GM19351 (cell line): ENCODE measurements around the gene THADA.
"Not testable (repeated sequence)": the region's sequence is repeated elsewhere in the genome, so short reads cannot be mapped to it uniquely, and the experiment has no call there.

Experiments used
- ATAC-seq: cut with Tn5 transposase; IDR thresholded peaks from one replicate; pipeline ENCODE4 v1.9.1; 2021; ENCODE audit warnings: mild to moderate bottlenecking, moderate library complexity; ENCODE audit not compliant: unreplicated experiment

The THADA gene, protein sequence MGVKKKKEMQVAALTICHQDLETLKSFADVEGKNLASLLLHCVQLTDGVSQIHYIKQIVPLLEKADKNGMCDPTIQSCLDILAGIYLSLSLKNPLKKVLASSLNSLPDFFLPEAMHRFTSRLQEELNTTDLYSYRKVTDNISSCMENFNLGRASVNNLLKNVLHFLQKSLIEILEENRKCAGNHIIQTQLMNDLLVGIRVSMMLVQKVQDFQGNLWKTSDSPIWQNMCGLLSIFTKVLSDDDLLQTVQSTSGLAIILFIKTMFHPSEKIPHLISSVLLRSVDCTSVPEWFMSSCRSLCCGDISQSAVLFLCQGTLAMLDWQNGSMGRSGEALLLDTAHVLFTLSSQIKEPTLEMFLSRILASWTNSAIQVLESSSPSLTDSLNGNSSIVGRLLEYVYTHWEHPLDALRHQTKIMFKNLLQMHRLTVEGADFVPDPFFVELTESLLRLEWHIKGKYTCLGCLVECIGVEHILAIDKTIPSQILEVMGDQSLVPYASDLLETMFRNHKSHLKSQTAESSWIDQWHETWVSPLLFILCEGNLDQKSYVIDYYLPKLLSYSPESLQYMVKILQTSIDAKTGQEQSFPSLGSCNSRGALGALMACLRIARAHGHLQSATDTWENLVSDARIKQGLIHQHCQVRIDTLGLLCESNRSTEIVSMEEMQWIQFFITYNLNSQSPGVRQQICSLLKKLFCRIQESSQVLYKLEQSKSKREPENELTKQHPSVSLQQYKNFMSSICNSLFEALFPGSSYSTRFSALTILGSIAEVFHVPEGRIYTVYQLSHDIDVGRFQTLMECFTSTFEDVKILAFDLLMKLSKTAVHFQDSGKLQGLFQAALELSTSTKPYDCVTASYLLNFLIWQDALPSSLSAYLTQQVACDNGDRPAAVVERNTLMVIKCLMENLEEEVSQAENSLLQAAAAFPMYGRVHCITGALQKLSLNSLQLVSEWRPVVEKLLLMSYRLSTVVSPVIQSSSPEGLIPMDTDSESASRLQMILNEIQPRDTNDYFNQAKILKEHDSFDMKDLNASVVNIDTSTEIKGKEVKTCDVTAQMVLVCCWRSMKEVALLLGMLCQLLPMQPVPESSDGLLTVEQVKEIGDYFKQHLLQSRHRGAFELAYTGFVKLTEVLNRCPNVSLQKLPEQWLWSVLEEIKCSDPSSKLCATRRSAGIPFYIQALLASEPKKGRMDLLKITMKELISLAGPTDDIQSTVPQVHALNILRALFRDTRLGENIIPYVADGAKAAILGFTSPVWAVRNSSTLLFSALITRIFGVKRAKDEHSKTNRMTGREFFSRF (N-terminal part only)

DNA sequence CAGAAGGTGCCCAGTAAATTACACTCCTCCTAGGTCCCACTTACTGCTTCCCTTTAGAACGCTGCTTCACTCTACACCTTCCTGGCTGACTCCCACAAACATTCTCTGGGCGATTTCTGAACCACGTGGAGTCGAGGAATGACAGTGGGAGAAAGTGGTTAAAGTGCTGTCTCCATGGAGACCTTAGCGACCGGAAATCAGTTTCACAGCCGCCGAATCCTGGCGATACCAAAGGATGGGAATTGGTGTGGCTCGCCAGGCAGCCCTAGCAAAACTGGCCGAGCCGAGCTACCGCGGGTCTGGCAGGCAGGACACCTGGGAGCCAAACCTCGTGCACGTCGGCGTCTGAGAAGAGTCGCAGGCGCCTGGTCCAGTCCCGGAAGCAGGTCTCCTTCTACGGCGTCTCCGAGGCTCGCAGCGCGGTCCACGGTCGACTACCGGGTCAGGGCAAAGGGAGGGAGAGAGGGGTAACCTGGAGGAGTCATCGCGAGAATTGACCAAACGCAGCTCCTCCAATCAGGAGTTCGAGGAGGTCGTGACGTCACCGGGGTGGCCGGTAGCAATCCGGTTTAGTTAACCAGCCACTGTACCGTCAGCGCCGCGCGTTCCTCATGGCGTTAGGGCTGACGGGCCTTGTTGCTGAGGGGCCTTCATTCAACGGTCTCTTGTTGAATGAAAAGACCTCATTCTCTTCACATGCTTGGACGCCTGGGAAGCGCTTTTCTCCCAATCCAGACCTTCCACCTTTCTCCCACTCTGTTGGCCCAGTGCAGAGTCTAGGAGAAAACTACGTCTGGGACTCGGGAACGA is at the start of gene THADA:
Gene THADA, minus strand, starts transcription at position 436 of the 810 bp plus-strand sequence. CDS start 3,646 bp downstream, outside the sequence.
- peak; percentile 99 for ATAC-seq

DNA sequence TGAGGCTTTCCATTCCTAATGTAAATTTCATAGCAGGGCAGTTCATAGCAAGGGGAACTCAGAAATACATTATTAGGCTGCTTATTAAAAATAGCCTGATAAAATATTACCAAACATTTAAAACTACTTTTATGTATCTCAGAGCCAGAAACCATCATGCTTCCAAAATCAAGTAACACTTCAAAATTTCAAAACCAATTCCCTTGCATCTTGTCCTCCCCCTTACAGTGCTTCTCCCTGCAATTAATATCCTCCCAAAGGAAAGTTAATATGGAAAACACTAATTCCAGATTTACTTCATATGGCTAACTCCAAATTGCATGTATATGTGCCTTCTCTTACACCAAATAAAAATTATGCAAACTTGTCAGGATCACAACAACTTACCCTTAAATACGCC is 47.8 kb upstream of the THADA start:
- no peak for ATAC-seq

DNA sequence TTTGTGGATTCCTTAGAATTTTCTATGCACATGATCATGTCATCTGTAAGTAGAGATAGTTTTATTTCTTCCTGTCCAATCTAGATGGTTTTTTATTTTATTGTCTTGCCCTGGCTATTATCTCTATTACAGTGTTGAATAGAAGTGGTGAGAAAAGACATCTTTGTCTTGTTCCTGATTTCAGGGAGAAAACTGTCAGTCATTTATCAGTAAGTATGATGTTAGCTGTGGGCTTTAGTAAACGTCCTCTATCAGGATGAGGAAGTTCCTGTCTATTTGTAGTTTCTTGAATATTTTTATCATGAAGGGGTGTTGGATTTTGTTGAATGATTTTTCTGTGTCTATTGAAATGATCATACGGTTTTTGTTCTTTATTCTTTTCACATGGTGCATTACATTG is 46.5 kb upstream of the THADA start:
- no peak for ATAC-seq

DNA sequence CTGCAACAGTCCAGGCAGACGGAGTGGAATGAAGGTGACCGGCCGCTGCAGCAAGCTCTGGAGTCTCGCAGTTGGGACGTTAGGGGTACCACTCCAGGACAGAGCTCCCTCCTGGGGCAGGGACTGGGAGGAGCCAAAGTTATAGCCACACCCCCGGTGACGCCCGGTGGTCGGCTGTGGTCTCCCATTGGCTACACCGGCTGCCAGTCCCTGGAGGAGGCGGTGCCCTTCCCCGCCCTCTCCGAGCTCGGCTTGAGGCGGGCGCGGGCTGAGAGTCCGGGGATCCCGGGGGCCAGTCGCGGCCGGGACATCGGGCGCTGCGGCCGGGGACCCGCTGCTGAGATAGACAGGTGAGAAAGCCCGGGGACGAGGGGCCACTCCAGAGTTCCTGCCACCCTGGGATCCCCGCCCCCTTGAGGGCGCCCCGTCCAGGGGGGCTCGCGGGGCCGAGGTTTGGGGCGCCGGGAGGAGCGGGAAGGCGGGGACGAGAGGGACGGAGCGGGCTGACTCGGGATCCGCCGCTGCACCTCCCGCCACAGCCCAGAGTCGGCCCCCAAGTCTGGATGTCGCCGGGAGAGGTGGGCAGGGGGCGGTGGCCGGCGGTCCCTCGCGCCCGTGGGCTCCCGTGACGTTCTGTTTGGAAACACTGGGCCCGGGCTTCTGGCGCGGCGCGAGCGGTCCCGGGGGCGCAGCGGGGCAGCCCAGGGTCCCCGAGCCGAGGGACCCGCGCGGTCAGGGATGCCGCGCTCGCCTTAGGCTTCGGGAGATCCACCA is 41.4 kb upstream of the THADA start, which contains the start of gene PLEKHH2:
Gene PLEKHH2, plus strand, starts transcription at position 231 of the 774 bp plus-strand sequence. CDS start 7,414 bp downstream, outside the sequence.
- ATAC-seq = peak; percentile 100

DNA sequence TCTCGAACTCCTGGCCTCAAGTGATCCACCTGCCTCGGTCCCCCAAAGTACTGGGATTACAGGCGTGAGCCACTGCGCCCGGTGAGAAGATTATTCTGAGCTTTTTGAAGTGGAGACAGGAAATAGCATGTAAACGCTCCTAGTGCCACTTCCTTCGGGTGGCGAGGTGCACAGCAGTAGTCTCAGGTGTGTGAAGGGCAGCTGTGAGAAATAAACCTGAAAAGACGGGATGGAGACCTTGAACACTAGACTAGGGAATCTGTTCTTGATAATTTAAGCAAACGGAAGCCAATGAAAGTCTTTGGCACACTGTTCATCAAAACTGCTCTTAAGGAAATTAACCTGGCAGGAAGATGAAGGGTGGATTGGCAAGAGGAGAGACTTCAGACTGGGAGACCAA is 40.8 kb upstream of the THADA start:
- no peak for ATAC-seq

DNA sequence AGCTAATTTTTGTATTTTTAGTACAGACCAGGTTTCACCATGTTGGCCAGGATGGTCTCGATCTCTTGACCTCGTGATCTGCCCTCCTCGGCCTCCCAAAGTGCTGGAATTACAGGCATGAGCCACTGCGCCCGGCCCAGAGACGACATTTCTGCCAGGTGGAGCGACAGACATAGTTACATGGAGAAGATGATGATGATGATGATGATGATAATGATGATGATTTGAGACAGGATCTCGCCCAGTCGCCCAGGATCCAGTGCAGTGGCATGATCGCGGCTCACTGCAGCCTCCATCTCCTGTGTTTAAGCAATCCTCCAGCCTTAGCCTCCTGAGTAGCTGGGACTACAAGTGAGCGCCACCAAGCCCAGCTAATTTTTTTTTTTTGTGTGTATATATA is 40.3 kb upstream of the THADA start:
- not testable (repeated sequence) for ATAC-seq

DNA sequence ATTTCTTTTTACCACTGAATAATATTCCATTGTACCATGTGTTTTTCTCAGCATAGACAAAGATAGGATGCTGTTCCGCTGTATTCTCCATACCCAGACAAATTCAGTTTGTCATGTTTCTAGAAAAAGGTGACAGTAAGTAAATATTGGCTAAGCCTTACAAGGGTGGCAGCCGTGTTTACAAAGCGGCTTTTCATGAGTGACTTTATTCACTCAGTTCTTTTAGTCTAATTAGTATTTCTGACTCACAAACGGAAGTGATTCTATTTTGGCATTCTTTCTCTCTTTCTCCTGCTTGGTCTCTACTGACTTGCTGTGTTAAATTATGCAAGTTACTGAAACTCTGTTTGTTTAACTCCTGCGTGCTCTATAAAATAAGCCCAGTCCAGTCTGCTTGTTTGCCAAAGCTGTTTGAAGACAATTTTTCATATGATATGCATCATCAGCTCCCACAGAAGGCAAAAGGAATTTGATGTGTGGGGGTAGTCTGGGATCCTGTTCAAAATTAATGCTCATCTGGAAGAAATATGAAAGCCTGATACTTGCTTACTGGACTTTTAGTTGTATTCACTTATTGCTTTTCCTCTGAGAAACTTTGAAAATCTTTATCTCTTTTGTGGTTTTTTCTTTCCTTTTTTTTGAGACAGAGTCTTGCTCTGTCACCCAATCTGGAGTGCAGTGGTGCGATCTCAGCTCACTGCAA is 38.9 kb upstream of the THADA start:
- no peak for ATAC-seq

DNA sequence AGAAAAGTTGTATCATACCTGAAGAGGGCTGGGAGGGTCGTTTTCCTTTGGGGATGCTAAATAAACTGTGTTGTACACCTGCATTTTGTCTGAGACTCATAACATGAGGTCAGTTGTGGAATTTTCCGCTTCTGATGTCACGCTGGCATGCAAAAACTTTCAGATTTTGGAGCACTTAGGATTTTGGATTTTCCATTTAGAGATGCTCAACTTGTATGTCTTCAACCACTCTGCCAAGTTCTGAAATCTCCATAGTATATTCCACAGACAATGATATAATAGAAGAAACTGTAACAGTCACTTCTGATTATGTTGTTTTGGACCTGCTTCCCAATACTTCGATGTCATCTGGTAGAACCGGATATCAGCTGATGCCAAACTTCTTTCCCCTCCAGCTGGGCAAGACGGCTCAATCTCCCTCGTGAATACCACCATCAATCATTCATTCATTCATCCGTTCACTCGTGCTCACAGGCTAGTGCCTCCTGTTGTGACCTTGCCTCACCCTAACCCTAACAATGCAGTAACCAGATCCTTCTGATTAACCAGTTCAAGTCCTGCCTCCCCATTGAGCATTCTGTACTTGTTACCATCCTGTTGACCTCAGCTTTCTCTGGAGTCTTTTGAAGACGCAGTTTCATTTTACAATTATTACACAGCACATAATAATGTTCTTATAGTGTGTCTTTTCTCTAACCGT is 35.9 kb upstream of the THADA start:
- ATAC-seq = no peak

DNA sequence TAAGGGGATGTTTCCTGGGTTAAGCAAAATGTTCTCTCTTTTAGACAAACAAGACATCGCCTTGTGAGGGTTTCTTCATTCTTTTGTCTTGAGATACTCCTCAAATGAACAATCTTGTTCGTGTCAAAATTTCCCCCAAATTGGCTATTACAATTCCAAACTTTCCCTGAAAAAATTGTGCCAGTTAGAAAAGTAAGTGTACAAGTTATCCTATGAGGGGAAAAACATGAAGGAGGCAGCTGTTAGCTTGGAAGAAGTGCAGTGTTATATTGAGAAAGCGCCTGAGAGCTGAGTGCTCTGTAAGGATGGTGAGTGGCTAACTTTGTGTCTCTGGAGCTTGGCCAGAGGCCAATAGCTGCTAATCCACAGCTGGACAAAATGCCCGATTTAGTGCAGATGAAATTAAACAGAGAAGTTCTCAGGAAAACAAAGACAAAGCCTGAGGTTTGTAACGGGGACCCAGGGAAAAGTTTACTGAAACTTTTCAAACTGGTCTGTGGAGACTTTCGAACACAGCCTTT is 27.2 kb upstream of the THADA start:
- no peak for ATAC-seq

DNA sequence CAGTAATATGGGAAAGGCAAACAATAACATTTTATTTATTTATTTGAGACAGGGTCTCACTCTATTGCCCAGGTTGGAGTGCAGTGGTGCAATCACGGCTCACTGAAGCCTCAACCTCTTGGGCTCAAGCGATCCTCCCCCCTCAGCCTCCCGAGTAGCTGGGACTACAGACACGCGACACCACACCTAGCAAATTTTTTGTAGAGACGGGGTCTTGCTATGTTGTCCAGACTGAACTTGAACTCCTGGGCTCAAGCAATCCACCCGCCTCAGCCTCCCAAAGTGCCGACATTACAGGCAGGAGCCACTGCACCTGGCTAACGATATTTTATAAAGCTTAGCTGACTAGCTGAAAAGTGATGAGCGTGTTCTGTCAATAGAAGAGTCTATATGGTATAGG is 23.7 kb upstream of the THADA start:
- no peak for ATAC-seq

DNA sequence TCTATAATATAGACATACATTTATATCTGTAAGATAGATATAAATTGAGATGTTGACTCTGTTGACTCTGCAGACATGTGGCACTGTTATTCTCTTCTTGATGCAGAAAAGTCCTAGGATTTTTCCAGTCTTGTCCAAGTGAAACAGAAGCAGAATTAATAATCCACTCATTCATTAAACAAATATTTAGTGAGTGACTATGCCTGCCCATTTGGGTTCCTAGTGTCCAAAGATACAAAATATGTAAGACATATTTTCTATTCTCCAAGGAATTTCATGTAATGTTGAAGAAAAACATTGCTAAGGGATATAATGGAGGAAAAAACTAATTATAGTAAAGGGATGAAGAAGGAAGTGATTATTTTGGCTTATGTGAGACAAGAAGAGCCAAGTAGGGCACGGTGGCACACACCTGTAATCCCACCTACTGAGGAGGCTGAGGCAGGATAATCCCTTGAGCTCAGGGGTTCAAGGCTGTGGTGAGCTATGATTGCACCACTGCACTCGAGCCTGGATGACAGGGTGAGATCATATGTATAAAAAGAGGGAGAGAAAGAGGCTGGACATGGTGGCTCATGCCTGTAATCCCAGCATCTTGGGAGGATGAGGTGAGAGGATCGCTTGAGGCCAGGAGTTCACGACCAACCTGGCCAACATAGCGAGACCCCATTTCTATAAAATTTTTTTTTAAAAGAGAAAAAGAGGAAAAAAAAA is 21.3 kb upstream of the THADA start:
- no peak for ATAC-seq

DNA sequence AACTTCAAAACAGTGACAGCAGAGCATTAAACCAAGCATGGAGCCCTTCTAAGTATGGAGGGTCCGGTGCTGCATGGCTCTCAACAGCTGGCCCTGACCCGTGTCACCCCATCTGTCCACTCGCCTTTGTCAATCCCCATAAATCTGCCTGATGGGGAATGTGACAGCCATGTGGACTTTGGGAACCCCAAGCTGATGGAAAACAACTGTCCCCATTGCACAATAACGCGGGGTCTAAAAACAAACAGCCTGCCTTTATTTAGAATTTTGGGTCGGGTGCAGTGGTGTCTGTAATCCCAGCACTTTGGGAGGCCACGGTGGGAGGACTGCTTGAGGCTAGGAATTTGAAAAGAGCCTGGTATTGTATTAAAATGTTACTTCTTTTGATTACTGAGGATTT is 17.1 kb upstream of the THADA start:
- no peak for ATAC-seq

DNA sequence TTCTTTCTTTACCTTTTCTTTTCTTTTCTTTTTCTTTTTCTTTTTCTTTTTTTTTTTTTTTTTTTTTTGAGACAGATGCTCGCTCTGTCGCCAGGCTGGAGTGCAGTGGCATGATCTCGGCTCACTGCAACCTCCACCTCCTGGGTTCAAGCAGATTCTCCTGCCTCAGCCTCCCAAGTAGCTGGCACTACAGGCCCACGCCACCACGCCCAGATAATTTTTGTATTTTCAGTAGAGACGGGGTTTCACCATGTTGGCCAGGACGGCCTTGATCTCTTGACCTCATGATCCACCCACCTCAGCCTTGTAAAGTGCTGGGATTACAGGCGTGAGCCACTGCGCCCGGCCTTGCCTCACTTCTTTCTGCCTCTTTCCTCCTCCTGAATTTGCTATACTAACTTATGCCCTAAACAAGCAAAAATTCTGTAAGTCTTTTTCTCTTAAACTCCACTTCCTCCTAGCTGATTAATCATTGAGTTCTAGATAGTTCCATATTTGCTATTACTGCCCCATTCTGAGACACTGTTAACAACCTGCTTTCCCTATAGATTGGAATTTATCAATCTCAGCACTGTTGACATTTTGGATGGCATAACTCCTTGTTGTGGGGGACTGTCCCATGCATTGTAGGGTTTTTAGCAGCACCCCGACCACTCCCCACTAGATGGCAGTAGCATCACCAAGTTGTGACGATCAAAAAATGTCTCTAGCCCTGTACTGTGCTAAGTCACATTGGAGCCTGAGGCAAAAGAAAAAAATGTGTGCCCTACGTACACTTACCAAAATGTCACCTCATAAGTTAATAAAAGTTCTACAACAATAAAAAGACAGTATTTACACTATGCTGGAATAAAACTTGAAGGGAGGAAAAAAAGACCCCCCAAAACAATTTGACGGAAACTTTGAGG is 16.4 kb upstream of the THADA start:
- no peak for ATAC-seq

DNA sequence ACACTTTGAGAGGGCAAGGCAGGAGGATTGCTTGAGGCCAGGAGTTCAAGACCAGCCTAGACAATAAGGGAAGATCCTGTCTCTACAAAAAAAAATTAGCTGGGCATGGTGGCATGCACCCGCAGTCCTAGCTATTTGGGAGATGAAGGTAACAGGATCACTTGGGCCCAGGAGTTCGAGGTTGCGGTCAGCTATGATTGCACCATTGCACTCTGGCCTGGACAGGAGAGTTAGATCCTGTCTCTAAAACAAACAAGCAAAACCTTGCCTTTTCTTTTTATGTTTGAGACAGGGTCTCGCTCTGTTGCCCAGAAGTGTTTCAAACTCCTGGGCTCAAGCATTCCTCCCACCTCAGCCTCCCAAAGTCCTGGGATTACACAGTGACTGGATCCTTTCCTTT is 14.5 kb upstream of the THADA start:
- no peak for ATAC-seq

DNA sequence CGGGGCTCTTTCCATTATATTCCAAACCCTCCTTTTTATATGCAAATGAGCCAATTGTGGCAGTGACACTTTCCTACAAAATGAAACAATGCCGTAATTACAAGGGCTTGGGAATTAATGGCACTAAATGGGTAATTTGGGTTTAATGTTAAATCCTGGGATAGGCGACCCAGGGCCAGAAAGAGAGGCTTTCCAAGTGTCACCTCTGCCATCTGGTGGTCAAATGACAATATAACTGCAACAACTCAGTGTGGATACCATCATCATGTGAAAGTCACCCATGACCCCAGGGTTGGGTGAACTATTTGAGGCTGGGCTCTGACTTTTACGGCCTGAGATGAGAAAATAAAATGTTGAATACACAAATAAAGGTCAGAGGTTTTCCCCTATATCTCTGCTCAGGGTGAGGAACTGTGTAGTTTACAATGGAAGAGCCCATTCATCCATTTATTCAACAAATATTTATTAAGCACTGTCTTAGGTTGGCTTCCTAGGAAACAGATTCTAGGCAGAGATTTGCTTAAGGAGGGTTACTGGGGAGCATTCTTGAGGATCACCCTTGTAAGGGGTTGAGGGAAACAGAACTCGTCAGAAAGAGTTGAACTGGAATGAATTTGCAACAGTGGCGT is 13.6 kb upstream of the THADA start:
- peak; percentile 61 for ATAC-seq

DNA sequence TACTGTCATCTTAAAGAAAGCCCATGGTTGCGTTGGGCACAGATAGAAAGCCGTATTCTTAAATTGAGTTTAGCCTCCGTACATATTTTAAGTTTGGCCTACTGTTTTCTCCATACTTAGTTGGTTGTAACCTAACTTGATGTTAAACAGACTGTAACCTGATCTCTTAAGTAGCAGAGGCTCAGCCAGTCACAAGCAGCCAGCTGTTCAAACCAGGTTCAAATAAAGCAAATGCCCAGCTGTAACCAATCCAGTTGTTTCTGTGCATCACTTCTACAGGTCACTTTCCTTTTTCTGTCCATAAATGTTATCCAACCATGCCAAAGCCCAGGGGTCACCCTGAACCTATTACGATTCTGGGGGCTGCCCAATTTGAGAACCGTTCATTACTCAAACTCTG is 10.0 kb upstream of the THADA start:
- no peak for ATAC-seq
